Ascending aorta (tissue), 2 donors: ENCODE data around the gene TUBB8. TPM values are rescaled to one million over a fixed set of nuclear protein-coding genes. Genes with fewer than 3 reads are reported as not detected.
"Not testable (repeated sequence)": the region's sequence is repeated elsewhere in the genome, so short reads cannot be mapped to it uniquely, and the experiment has no call there.

ENCODE experiments used
- DNase-seq, 2 donors: peaks; one replicate each; pipeline ENCODE4 v3.0.0-alpha.2; 2019; ENCODE audit warnings: low spot score in 2 of 2
- H3K27ac ChIP-seq, 2 donors: fragments of 200-600 bp; sonication (generic); one replicate each; pipeline ENCODE4 v1.5.1; 2016 to 2017; ENCODE audit warnings: mild to moderate bottlenecking in 1 of 2
- H3K27me3 ChIP-seq: fragments of 200-600 bp; sonication (generic); one replicate; pipeline ENCODE4 v1.5.1; 2017
- H3K36me3 ChIP-seq, 2 donors: fragments of 200-600 bp; sonication (generic); one replicate each; pipeline ENCODE4 v1.5.1; 2016
- H3K4me1 ChIP-seq, 2 donors: fragments of 200-600 bp; sonication (generic); one replicate each; pipeline ENCODE4 v1.5.1; 2016 to 2017; ENCODE audit warnings: mild to moderate bottlenecking in 1 of 2
- H3K4me3 ChIP-seq, 2 donors: fragments of 200-600 bp; sonication (generic); one replicate each; pipeline ENCODE4 v1.5.1; 2016 to 2017; ENCODE audit warnings: mild to moderate bottlenecking in 1 of 2
- H3K9me3 ChIP-seq, 2 donors: fragments of 200-600 bp; sonication (generic); one replicate each; pipeline ENCODE4 v1.5.1; 2016
- intact Hi-C: fragments of 100-400 bp; cut with DNase I; formaldehyde crosslinking; loops from one replicate; pipeline ENCODE4 v1.15.1; 2023
- total RNA-seq: library from RNA; depleted of rRNA; stranded (reverse); fragments of >200 nt; gene quantifications from one replicate; pipeline ENCODE4 v1.1.0, GENCODE V29; 2016

Gene TUBB8
- total RNA-seq, 1 donor from 2014 or later = not detected

DNA sequence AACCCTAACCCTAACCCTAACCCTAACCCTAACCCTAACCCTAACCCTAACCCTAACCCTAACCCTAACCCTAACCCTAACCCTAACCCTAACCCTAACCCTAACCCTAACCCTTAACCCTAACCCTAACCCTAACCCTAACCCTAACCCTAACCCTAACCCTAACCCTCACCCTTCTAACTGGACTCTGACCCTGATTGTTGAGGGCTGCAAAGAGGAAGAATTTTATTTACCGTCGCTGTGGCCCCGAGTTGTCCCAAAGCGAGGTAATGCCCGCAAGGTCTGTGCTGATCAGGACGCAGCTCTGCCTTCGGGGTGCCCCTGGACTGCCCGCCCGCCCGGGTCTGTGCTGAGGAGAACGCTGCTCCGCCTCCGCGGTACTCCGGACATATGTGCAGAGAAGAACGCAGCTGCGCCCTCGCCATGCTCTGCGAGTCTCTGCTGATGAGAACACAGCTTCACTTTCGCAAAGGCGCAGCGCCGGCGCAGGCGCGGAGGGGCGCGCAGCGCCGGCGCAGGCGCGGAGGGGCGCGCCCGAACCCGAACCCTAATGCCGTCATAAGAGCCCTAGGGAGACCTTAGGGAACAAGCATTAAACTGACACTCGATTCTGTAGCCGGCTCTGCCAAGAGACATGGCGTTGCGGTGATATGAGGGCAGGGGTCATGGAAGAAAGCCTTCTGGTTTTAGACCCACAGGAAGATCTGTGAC is 38.7 kb downstream of the TUBB8 start:
- H3K4me3 ChIP-seq, H3K27me3 ChIP-seq, H3K27ac ChIP-seq, H3K4me1 ChIP-seq, H3K36me3 ChIP-seq, intact Hi-C loops, H3K9me3 ChIP-seq, DNase-seq: not testable (repeated sequence)

Other genes with a start within 250 kb of the TUBB8 start
- 29.6 TPM for gene ZMYND11, start 86.2 kb upstream of the TUBB8 start, total RNA-seq